Occipital lobe (tissue), 2 donors: ENCODE measurements around the gene TSPAN5. TPM values are rescaled to one million over a fixed set of nuclear protein-coding genes. Genes with fewer than 3 reads are reported as not detected.
"Not testable (repeated sequence)": the region's sequence is repeated elsewhere in the genome, so short reads cannot be mapped to it uniquely, and the experiment has no call there.

Source experiments
- DNase-seq: peaks from one replicate; lab custom pipeline; 2025; lab: John Stamatoyannopoulos, UW
- total RNA-seq: library from RNA; depleted of rRNA; stranded (reverse); fragments of >200 nt; gene quantifications from one replicate; pipeline ENCODE4 v1.2.3, GENCODE V29; 2014

Gene TSPAN5
- 90.5 TPM for total RNA-seq

DNA sequence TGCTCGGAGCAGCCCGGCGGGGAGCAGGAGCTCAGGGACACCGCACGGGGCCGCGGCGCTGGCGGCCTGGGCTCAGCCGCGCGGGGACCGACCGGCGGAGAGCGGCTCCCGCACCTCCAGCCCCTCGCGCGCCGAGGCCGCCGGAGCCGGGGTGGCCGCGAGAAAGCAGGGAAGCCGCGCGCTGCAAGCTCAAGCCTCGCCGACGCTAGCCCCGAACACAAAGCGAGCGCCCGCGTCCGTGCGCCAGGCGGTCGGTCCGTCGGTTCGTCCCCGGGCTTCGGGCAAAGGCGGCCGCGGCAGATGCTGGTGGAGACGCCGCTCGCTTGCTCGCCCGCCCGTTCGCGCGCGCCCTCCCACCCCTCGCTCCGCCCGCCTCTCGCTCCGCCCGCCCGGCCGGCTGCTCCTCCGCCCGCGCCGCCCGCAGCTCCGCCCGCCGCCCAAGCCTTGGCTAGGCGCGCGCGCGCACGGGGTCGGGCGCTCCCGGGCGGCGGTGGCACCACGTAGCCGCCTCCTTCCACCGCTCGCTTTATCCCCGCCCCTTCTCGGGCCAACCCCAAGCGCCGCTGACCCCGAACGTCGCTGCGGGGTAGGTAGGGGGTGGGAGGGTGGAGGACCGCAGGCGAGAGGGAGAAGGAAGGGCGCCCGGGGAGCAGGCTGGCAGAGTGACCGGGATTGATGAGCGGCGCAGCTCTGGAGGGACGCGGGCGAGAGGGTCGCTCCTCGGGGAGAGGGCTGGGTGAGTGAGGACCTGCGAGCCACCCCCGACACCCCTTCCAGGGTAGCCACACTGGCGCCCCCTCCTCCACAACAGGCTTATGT, at the start of gene TSPAN5:
TSPAN5 (minus strand) TSS at position 325 of the 819 bp plus-strand sequence.
- DNase-seq = peak; percentile 69

DNA sequence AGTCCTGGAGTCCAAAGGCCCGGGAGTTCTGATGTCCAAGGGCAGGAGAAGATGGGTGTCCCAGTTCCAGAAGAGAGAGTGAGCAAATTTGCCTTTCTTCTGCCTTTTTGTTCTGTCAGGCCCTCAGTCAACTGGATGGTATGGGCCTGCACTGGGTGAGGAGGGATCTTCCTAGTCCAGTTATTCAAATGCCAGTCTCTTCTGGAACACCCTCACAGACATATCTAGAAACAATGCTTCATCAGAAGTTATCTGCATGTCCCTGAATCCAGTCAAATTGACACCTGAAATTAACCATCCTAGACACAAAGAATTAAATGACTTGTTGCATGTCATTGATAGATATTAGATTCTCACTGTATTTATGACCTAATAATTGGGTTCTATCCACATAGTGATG, 48.5 kb upstream of the TSPAN5 start:
- DNase-seq = no peak

DNA sequence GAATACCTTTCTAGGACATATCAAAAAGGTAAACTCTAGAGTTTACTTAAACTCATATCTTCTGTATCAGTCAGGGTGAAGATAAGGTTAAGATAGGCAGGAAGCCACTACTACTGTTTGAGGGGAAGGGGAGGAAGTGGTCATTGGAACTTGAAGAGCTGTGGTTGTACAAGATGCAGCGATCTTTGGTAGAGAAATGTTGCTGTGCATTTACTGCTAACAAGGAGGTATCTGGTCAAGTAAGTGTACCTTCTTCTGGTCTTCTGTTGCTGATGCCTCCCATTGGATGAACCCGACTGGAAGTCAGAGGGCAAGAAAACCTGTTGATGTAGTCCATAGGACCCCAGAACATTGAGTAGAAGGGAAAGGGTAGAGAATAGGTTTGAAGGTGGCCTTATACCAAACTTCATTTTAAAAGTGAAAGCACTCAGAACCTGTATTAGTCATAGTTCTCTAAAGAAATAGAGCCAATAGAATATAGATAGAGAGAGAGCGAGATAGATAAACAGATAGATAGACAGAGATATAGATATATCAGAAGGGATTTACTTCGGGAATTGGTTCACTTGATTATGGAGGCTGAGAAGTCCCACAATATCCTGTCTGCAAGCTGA, 47.9 kb upstream of the TSPAN5 start:
- DNase-seq = no peak

DNA sequence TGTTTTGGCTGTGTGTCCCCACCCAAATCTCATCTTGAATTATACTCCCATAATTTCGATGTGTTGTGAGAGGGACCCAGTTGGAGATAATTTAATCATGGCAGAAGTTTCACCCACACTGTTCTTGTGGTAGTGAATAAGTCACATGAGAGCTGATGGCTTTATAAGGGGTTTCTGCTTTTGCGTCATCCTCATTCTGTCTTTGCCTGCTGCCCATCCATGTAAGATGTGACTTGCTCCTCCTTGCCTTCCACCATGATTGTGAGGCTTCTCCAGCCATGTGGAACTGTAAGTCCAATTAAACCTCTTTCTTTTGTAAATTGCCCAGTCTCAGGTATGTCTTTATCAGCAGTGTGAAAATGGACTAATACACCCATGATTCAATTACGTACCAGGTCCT, 47.2 kb upstream of the TSPAN5 start:
- DNase-seq = not testable (repeated sequence)

DNA sequence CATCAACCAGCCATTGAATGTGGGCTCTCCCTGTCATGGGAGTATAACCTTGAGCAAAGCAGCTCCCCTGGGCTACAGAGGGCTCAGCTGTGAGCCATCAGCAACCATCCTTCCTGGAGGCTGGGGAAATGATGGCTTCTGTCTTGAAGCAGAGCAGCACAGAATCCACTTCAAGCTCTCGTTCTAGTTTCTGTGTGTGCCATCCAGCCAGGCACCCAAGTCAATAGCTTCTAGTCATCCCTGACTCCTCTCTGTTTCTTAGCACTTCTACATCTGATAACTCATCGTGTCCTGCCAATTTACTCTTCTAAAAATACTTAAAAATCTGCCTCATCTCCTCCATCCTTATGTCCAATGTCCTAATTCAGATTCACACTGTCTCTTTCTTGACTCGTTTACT, 42.2 kb upstream of the TSPAN5 start:
- DNase-seq = no peak

DNA sequence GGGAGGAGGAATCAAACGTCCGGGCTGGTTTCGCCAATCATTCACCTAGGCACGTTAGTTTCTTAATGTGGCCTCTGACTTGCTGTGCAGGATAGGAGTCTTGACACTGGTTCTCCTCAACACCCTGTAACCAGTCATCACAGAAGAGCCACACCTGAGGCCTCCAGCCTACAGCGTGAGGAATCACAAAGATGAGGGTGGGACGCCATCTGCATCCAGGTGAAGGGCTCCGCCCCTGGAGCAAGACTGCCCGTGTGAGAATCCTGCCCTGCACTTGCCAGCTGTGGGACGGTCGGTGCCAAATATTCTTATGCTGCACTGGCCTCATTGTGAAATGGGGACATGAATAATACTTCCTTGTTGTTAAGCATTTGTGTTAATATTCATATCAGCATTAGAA, 35.7 kb upstream of the TSPAN5 start:
- DNase-seq = no peak

DNA sequence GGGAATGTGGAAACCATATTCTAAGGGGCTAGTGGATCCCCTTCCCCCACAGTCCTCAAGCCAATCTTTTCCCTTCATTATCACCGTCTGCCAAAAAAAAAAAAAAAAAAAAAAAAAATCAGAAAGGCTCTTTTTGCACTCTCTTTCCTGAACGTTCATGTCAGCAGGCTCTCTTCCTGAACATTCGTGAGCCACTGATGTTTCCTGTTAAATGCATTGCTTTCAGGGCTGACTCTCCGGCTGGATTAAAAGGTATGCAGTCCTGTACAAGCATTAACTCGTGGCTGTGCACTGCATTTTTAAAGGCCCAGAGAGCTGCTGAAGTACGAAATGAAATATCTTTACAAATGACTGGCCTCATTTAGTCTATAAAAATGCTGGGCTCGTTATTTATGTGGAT, 34.0 kb upstream of the TSPAN5 start:
- DNase-seq = no peak

DNA sequence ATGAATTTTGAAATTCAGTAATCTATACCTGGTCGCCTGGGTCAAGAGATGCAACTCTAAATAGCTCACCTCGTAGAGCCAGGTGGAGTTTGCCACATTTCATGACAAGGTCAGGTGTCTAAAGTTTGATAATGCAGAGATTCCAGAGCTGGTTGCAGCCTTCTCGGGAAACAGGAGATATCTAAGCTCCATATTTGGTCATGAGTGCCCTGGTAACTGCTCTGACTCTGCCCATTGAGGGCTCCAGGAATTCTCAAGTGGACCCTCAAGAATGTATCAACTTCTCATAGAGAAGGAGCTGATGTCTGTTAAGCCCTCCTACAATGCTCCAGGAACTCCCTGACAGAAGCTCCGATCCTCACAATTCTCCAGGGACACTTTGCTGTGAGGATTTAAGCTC, 33.2 kb upstream of the TSPAN5 start:
- no peak for DNase-seq

DNA sequence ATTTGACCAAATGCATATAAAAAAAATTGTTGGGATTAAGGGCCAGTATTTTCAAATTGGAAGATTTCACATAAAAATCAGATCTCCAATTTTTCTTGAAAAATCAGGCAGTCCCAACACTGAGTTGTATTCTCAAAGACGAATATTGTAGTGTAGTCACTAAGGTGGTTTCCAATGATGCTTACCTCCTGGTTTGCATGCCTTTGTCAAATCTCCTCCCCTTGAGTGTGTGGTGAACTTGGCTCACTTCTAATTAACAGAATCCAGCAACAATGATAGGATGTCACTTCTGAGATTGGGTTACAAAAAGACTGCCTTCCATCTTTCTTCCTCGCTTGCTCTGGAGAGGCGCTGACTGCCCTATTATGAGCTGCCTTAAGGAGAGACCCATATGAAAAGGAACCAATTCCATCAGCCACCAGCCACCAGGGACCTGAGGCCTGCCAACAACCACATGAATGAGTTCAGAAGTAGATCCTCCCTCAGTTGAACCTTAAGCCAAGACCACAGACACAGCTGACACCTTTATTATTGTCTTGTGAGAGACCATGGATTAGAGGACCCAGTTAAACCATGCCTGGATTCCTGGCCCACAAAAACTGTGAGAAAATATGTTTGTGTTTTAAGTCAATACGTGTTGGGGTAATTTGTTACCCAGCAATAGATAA, 31.2 kb upstream of the TSPAN5 start:
- DNase-seq = no peak

DNA sequence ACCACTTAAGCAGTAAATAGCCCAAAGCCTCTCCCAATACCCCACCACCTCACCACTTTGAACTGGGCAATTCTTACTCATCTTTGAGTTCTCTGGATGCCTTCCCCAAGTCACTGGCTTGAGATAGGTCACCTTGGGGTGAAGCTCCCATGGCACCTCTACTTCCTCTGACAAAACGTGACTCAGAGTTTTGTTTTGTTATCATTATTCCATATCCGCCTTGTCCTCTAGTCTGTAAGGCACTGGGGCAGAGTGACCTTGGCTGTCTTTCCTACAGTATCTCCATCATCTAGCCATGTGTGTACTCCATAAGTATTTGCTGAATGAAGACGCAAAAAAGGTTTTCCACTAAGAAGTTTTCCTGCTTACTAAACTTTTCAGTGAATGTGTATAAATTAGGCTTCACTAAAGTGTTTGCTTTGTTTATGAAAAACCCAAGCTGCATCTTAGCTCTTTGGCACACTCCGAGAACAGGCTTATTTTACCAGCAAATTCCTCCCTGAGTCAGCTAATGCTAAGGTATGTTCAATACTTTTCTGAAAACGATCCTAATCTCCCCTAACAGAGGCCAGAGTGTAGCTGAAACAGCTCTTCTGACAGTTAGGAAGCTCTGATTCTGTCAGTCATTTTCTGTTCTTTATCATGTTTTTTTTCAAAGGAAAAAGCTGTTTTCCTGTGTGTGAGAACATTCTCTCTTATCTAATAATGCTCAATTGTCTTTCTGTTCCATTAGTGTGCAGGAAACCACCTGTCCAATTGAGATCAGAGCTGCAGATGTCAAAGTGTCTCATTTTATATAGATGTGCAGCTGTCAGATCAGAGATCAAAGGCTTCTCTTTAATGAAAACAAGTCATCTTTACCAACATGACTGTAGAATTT, 30.2 kb upstream of the TSPAN5 start:
- no peak for DNase-seq

DNA sequence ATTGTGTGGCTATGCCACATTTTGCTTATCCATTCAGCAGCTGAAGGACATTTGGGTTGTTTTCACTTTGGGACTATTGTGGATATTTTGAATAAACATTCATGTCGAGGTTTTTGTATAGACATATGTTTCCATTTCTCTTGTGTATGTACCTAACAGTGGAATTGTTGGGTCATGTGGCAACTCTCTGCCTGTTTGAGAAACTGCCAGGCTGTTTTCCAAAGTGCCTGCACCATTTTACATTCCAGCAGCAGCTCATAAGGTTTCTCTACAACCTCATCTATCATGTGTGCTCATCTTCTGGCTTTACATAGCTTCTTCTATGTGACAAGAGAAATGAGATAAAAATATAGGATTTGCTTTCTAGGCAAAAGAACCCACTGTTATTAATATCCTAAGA, 29.5 kb upstream of the TSPAN5 start:
- DNase-seq = no peak

DNA sequence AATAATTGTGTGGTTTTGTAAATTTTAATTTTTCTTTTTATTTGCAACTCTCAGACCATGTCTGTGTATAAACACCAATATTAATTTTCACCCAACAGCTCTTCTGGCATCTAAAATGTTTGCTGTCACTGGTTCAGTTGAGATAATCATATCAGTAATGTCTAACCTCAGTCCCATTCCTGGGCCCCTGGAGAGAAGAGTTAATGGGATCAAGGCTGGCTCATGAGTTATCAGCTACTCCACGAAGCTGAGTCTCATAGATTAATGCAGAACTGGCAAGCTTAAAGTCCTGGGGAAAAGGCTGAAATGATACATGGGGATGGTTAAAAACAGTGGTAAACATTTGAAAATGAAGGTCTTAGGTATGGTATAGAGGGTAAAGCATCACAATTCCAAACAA, 28.4 kb upstream of the TSPAN5 start:
- DNase-seq = no peak

DNA sequence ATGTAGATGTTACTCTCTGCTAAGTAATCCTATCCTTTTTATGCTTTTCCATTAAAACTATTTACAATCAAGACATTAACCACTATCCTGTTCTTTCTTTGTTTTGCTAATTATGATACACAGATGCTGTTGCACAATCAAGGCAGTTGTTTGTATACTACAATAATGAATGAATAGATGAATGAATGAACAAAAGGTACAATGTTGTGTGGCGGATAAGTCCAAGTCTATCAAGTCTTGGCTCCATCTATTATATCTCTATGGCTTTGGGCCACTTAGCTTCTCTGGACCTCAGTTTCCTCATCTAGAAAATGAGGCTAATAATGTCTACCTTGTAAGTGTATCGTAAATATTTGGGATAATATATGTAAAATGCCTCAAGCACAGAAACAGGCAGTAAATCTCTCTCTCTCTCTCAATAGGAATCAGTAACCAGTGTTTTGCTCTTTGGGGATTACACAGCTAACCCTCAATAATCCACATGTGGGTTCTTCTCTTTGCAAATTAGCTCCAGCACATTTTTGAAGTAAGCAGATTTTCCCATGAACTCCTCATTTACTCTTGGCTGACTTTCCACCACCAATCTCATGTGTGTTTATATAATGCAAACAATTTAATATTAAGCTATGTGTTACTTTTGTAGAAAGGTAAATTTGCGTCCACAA, 27.8 kb upstream of the TSPAN5 start:
- DNase-seq = no peak

DNA sequence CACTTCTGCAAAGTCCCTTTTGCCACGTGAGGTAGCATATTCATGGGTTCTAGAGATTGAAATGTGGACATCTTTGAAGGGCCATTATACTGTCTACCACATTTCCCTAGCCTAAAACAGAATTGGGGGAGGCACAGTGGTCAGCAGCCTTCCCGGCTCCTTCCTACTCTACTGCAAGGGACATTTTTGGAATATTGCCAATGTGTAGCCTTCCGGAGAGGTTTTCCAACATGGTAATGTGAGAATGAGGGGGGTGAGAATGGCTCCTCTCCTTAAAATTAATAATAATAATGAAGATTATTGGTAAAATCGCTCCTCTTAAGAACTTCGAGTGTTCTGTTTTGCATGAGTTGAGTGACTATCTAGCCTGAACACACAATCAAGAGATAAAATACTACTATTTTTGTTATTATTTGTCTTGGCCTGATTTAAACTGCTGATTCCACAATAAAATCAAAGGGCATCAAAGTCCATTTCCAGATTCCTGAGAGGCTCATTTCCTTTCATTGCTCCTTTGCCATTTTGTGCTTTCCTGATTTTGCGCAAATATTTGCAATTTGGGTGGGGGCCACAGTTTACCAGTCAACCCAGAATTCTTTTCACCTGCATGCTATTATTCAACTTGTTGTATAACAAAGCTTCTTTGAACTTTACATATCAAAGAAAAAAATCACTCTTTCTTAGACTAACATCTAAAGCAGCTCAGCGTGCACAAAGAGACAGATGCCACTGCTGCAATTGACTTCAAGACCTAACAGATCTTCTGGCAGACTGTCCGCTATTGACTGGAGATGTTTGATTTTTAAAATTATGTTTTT, 27.0 kb upstream of the TSPAN5 start:
- no peak for DNase-seq

DNA sequence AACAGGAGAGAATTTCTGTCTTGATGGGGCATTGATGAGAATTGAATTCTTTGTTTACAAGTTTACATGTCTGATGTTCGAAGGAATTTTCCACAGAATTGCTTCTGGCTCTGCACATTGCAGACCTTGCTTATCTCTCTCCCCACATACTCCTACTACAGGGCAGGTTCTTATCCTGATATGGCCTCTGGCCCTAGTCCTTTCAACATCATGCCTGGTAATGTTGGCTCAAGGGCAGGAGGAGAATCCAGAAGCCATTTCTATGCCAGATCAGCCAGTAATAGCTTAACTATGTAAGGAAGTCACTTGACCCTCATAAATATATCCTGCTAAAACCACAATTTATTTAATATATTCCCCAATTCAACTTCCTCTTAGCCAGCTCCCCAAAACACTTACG, 24.3 kb upstream of the TSPAN5 start:
- DNase-seq = no peak

DNA sequence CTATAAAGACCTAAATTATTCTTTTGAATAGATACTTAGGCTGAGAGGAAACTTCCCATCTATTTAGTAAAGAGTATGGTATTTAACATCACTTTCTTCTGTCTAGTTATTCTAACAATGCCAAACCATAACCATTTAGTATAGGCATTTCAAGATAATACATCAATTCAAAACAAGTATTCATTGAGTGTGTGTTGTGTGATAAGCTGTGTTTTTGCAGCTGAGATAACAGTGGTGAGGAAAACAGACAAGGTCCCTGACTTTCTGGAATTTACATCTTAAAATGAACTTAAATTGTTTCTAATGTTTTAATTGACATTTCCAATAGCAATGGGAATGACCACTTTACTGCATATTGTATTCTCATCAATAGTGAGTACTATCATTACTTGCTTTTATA, 22.4 kb upstream of the TSPAN5 start:
- DNase-seq = no peak

DNA sequence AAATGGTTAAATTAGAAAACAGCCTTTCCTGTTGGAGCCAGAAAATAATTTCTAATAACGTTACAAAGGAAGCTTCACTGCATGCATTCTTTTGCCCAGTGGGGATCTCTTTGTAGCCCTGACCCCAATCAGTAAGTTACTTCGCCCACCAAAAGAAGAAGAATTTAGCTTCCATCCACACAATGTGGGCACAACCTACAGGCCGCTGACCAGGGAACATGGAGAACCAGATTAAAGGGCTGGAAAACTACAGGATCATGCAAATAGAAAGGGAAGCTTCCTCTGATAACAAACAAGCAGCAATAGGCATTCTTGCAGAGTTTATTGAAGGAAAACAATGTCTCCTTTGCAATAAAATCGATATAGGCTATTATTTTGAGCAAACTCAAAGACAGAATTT, 21.3 kb upstream of the TSPAN5 start:
- no peak for DNase-seq

DNA sequence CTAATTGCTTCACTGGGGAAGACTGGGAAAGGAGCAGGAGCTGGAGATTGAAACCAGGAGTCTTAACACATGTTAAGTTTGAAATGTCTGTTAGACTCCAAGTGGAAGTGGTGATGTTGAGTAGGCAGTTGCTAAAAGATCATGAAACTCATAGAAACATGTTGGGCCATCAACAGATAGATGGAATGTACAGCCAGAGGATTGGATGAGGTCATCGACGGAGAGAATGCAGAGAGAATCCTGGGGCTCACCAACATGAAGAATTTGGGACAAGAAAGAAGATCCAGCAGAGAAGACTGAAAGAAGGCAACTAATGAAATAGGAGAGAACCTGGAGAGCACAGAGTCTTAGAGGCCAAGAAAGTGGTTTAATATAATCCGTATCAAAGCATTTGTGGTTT, 19.4 kb upstream of the TSPAN5 start:
- no peak for DNase-seq

DNA sequence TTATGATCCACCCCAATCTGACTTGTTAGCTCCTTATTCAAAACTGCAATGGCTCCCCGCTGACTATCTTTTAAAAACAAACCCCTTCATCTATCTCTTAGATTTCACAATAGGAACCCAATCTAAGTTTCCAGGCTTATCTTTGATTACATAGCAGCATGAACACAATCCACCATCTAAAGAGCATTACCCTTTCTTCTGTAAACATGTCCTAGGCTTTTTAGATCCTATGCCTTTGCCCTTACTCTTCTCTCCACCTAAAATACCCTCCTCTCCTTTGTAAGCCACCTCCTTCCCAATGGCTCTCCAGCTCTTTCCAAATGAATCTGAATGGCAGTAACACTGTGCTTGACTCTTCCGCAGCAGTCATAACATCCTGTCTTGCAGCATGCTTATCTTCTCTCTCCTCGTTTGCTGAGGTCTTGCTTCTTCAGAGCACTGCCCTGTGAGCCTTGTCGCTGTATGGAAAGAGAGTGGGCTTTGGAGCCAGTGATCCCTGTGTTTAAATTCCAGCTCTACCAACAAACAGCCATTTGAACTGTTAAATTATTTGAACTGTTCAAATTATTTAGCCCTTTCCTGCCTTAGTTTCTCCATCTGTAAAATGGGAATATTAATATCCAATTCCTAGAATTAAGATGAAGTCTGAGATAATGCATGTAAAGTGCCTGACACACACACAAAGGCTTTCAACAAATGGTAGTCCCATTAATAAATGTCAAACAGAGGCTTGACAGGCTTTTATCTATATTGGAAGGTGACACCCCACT, 16.2 kb upstream of the TSPAN5 start:
- no peak for DNase-seq

DNA sequence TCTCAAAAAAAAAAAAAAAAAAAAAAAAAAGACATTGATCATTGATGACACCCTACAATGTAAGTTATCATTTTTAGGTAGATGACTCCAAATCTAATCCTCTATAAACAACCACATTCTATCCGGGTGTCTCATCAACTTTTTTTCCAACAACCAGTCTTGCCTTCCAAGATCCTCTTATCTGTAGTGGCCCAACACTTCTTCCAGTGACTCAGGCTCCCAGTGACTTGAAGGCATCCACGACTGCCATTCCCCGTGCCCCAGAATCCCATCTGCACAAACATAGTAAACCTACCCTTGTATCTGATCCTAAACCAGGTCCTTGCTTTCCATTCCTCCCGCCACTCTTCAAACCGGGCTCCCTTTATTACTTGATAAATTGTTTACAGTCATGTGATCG, 15.6 kb upstream of the TSPAN5 start:
- DNase-seq = no peak
